Cortex of kidney (tissue), 1 donor: Measurements from ENCODE around the gene PGLYRP2.

Source experiments
- DNase-seq: peaks from one replicate; lab custom pipeline; 2025; lab: John Stamatoyannopoulos, UW

PGLYRP2 gene

DNA sequence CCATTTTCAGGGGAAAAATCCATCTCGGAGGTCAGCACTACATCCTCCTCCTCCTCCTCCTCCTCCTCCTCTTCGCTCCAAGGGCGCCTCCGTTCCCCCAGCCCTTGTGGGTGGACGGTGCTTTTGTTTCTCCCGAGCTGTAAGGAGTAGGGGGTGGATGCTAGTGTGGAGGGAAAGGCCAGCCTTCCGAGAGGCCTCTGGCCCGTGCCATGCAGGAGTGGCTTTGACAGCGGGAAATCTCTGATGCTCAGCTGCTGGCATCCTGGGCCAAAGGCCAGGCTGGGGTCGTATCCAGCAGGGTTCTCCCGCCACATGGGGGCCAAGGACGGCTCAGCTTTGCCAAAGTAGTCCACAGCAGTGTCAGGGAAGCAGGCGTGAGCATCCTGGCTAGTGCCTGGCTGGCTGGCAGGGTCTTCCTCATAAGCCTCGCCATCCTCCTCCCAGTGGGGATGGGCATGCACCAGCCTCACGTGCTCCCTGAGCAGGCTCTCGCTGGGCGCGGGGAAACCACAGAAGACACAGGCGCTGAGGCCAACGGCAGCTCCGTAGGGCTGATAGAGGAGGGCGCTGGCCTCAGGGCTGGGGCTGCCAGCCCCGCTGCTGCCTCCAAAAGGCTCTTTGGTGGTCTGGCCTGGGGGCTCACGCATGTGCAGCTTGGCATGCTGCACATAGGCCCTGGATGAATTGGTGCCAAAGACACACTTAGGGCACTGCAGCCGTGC is 40.1 kb downstream of the PGLYRP2 start:
- no peak for DNase-seq

DNA sequence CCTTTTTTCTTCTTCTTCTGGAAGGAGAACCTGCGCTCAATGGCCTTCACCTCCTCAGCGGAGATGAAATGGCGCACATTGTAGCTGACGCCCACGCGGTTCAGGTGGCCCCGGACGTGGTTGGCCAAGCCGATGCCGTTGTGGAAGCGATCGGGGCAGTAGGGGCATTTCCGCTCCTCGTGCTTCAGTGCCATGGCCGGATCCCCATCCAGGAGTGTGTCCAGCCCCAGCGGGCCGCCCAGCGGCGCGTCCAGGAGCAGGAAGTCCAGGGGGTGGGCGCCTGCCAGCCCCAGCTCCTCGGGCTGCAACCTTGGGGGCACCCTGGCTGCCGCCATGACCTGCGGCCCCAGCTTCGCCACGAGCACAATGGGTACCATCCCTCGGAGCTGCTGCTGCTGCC is 40.7 kb downstream of the PGLYRP2 start:
- DNase-seq, result no peak

DNA sequence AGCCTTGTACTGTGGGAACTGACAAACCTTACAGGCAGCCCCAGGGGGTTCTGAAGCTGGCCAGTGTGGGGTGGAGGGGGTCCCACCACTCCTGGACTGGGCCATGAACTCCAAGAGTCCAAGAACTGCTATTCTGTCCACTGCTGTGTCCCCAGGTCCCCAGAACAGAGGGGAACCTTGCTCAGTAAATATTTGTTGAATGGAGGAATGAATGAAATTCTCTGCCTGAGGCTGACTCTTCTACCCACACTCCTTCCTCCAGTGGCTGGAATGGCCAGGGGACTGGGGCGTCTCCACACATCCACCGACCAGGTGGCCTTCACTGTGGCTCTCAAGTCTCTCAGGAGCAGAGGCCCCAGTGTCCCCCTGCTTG is 41.2 kb downstream of the PGLYRP2 start:
- no peak for DNase-seq

DNA sequence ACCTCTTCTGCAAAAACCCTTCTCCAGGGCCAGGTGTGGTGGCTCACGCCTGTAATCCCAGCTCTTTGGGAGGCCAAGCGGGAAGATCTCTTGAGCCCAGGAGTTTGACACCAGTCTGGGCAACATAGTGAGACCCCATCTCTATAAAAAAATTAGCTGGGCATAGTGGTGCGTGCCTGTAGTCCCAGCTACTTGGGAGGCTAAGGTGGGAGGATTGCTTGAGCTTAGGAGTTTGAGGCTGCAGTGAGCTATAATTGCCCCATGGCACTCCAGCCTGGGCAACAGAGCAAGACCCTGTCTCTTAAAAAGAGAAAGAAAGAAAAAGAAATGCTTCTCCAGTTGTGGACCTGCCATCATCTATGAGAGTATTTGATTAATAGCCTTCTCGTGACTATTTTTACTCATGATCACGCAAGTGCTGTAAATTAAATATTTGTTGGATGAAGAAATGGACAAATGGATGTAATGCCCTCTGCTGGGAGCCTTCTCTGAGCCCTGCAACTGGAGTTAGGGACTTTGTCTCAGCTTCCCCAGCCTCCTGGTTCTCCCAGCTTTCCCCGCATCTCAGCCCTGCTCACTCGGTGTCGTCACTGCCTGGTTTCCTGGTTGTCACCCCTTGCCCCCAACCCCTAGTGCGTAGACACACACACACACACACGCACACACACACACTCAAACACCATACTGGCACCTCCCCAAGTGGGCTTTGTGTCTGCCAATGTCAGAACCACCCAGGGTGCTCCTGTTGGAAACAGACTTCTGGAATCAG is 41.8 kb downstream of the PGLYRP2 start:
- no peak for DNase-seq

DNA sequence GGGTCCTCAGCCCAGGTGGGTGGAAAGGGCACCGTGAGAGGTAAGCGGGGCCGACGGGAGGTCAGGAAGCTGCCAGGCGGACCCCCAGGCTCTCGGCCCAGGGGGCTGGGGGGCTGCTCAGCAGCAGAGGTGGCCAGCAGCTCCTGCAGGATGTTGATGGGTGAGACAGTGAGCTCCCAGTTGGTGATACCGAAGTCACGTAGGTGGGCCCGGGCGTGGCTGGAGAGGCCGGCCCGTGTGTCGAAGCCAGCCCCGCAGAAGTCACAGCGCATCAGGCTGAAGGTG is 42.5 kb downstream of the PGLYRP2 start:
- DNase-seq, result no peak

DNA sequence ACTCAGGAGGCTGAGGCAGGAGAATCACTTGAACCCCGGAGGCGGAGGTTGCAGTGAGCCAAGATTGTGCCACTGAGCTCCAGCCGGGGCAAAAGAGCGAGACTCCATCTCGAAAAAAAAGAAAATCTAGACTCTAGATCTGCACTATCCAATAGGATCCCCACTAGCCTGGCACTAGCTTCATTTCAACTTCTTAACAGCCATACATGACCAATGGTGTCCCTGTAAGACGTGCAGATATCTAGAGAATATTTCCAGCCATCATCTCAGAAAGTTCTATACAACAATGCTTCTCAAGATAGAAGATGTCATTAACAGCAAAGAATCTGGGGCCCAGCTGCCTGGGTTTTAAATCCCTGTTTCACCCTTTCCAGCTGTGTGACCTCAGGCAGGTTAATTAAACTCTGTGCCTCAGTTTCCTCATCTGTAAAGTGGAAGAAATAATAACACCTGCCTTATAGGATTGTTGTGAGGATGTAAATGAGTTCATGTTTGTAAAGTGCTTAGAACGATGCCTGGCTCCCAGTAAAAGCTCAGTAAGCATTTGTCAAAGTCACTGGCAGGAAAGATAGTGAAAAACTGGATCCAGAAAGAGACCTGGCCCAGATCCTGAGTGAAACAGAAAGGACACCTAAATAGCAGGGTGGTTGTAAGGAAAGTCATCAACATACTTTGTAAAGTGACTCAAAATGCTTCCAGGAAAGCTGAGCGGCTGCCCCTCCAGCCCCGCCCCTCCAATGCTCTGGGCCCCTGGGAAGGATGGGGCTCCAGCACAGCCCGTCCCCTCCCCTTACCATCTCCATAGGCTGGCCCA is 43.1 kb downstream of the PGLYRP2 start:
- DNase-seq, result no peak

DNA sequence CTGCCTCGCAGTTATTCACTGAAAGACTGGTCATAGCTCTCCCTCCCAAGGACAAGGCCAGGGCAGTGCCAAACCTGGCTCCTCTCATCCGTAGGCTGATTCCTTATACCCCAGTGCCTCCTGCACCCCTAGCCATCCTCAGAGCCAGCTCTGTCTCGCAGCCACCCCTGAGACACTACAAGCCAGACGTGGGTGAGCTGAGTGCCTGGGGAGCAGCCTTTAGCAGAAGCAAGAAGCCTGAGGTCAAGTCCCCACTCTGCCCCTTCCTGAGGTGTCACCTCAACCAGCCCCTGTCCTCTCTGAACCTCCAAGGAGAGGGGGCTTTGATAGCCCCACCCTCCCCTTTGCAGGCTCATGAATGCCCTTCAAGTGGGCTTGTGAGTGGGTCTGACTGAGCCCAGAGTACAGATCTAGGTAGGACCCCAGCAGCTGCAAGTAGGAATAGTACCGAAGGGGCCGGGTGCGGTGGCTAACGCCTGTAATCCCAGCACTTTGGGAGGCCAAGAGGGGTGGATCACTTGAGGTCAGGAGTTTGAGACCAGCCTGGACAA is 45.7 kb downstream of the PGLYRP2 start:
- DNase-seq, result no peak

DNA sequence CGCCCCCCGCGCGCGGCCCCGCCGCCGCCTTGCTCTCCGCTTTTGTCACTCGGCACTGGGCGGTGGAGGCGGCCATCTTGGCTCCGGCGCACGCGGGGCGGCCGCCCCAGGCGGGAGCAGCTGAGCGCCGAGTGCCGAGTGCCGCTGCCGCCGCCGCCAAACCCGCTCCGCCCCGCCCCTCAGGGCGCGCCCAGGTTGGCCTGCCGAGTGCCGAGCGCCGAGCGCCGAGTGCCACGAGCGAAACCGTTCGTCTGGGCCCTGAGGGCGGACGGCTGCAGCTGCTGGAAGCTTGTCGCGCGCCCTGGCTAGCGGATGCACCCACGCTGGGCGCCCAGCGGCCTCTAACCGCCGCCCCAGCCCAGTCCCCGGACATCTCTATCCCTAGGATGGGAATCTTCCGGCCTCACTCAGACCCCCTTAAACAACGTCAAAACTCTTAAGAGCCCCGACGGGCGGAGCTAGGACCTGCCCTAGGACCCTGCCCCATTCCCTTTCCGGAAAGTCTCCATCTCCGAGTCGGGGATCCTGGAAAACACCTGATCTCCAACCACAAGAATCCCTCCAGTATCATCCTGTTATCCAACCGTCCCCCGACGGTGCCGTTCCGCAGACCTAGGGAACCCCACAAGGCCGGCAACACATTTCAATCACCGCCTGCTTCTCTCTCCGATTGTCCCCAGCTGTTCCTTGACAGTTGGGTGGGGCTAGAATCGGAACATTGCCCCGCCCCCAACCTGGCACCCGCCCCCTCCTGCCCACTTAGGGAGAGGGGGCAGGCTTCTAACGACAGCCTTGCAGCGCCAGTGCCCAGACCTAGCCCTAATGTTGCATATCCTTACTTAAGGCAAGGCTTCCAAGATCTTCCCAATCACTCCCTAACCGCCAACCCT is 46.4 kb downstream of the PGLYRP2 start:
- no peak for DNase-seq

DNA sequence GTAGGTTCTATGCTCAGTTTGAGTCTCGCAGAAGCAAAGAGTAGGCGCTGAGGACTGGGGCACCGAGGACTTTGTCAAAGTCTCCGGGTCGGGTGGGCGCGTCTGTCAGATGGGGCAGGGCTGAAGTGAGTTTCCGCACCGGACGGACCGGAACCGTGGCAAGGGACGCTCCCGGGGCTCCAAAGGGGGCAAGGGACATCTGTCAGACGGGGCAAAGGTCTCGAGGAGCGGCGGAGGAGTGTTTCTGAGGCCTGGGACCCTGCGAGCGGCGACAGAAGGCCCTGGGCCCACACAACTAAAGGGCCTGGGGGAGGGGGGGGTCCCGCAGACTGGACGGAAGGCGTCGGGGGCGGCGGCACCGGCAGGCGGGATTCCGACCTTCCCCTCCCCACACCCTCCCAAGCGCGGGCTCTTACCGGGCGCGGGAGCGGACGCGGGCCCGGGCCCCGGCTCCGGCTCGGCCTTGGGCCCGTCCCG is 47.2 kb downstream of the PGLYRP2 start:
- no peak for DNase-seq

DNA sequence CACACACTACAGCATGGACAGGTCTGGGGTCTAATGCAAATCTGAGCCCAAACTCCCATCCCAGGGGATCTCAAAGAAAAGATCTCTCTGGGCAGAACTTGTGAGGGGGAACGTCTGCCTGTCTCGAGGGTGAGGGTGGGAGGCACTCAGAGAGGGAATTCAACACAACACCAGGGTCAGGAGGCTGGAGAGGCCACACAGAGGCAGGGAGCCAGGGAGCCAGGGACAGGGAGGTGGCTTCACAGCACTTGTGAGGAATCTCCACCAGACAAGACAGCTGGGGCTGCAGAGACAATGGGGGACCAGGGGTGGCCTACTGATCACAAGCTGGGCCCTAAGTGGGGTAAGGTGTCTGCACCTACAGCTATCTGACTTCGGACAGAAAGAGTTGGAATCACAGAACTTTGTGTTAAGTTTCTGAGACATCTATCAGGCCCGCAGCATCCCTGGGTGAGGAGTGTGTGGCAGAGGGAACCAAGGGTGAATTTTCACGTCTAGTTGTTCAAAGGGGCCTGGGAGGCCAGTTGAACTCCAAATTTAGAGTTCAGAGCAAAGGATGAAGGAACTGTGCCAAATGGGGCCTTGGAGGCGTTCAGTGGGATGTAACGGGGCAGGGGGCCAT is 47.8 kb downstream of the PGLYRP2 start:
- no peak for DNase-seq

DNA sequence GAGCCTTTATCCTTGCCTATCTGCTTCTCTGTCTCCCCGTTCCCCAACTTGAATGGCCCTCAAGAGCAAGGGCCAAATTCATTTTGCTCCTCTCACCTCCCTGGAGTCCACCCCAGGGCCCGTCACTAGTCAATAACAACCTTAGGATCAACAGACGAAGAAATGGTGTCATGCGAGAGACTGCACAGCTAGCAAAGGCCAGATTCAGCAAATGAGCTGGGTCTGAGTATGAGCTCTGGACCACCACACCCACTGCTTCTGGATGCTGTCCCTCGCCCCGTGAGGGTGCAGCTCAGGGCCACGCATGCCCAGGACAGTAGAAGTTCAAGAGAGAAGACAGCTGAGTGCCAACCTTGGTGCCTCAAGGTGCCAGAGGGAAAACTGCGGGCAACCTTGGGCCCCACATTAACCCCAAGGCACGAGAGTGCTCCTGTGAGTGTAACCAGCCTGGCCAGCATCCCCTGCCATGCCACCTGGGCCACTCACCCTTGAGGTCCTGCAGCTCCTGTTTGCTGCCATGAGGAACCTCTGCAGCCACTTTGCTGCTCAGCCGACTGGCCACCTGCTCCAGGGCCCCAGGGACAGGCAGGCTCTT is 48.7 kb downstream of the PGLYRP2 start:
- no peak for DNase-seq

DNA sequence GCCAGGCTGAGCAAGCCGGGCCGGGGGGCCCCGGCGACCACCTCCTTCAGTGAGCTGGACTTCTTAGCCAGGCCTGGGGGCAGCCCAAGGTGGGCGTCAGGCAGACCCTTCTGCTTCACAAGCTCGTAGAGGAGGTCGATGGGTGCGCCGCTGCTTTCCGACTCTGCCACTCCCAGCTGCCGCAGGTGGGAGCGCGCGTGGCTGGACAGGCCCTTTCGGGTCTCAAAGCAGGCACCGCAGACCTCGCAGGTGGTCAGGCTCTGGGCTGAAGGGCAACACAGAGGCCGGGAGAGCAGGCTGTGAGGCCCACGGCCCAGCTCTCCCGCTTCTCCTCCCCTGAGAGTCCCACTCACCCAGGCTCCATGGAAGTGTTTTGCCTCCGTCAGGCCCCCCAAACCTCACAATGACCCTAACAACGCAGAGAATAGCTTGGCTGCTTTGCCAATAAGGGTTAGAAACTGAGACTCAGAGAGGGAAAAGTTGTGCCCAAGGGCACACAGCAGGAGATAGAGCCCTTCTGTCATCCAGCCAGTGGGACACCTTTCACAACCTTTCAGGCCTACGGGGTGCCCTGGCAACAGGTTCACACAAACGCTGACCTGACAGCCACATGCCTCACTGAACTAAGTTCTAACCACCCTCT is 49.4 kb downstream of the PGLYRP2 start:
- no peak for DNase-seq

DNA sequence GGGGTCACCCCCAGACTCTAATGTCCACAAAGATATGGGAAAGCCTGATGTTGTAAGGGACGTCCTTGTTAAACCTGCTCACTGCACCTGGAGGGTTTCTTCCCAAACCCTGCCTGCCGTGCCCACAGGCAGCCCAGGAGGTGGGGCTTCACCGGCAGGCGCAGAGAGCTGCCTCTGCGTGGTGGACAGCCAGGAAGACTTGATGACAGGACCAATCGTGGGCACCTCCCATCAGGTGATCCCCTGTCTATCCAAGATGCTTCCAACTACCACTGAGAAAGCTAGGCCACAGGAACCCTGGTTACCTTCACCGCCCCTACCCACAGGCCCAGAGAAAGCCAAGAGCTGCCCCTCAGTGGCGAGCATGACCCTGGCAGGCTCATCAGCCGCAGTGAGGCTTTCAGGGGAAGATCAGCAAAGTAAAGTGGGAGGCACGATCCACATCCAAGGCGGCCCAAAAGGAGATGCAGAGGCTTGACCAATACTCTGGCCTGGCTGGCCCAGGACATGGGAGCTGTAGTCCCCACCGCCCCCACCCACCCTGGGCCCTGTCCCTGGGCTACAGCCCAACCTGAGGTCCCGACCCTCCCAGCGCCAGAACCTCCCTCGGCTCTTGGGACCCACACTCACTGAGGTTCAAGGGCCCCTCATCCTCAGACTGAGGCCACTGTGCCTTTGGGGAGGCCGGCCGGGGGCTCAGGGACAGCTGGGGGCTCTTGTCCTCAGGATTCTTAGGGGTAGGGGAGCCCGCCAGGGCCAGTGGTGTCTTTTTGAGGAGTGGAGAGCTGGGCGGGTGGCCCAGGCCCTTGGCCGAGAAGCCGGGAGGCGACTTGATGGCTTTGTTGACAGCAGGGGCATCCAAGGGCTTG is 50.1 kb downstream of the PGLYRP2 start:
- no peak for DNase-seq

DNA sequence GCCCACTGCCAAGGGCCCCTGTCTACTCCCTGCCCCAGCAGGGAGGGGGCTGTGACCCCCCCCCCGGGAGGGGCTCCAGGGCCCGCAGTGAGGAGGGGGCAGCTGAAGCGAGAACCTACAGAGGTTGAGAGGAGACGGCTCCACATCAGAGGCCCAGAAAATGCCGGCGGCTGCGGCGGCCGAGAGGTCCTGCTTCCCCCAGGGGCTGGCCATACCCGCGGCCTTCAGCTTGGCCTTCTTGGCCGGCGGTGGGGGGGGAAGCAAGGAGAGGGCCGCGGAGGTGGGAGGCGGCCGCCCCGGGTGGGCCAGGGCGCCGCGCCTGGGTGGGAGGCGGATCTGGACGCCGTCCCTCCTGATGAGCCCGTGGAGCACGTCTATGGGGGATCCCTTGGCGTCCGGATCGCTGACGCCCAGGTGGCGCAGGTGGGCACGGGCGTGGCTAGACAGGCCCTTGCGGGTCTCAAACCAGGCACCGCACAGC is 51.3 kb downstream of the PGLYRP2 start:
- no peak for DNase-seq

DNA sequence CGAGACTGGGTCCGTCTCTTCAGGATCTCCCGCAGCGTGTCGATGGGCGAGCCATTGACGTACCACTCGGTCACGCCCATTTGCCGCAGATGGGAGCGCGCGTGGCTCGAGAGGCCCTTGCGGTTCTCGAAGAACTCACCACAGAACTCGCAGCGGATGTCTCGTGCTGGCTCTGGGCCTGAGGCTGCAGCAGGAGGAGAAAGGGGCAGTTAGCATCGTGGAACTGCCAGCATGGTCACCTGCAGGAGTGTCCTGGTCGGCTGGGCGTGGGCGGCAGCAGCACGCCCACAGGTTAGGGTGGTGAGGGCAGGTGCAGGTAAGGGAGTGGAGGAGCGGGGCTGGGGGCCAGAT is 52.0 kb downstream of the PGLYRP2 start:
- no peak for DNase-seq

DNA sequence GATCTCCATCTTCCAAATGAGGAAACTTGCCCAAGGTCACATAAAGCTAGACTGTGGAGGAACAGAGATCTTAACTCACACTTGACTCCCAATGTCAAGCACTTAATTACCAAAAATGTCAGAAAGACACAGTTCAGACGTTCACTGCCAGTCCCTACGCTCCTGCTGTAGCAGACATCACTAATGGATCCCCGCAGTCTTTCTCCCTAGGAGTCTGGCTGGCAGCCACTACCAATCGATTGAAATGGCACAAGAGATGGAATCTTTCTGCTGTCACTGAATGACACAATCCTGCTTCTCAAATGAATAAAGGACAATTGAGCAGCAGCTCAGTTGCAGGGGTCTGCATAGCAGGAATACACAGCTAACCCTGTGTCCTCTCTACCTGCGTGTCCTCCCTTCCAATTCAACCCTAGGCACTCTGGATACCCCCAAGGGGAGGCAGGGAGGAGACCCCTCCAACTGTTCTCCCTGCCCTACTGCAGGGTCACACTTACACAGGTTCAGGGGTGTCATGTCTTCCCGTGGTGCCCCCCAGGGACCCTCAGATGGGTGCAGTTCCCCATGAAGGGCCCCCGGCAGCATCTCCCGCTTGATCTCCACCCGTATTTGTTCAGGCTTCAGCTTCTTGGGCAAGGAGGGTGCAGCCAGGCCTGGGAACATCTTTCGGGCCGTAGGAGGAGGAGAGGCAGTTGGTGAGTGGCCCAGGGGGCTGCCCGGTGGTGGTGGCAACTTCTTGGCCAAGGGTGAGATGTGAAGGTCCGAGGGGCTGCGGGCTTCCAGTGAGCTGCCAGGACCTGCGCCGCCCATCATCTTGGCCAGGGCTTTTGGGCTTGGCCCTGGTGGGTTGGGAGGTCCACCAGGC is 52.6 kb downstream of the PGLYRP2 start:
- no peak for DNase-seq

DNA sequence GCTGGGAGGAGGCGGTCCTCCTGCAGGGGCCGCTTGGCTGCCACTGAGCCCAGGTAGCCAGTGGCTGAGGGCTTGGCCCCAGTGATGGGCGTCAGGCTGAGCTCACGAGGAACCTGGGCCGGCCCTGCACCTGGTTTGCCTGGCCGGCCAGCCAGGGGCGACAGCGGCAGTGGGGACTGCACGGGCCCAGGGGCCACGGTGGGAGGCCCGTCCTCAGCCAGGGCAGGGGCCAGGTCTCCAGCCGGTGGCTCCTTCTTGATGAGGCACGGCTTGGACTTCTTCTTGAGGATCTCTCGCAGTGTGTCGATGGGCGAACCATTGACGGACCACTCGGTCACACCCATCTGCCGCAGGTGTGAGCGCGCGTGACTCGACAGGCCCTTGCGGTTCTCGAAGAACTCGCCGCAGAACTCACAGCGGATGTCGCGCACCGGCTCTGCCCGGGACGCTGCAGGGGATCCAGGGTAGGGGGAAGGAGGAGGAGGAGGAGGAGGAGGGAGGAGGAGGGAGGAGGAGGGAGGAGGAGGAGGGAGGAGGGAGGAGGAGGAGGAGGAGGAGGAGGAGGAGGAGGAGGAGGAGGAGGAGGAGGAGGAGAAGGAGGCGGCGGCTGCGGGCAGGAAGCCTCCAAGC is 53.9 kb downstream of the PGLYRP2 start:
- no peak for DNase-seq
